Measurements from ENCODE around the gene GPS2. TPM values are rescaled to one million over a fixed set of nuclear protein-coding genes. Genes with fewer than 3 reads are reported as not detected.
A peak's percentile ranks its signal among the peaks of the same experiment; 100 is the strongest.

Gene GPS2
- total and polyA plus RNA-seq, 2 experiments from 2014 or later, result 34.5 to 103 TPM

- Histone ChIP-seq H3K79me2 (no peaks in the 10 kb centered on the region), H3K9me3 (ENCODE audit: low read depth) (no peaks in the 10 kb centered on the region), H3K36me3 (replicated peaks; ENCODE audit: insufficient read depth, low read depth) (no peaks in the 10 kb centered on the region), H4K20me1 (ENCODE audit: insufficient read depth, poor library complexity, severe bottlenecking) (no peaks in the 10 kb centered on the region), H2AFZ (no peak overlapping the region), H3K4me3 (no peak overlapping the region), H3K27ac (no peak overlapping the region), H3K4me2 (peak overlapping the region; percentile 89), H3K27me3 (no peaks in the 10 kb centered on the region), H3K9me2 (replicated peaks; ENCODE audit: insufficient read depth) (no peaks in the 10 kb centered on the region), H3K4me1 (ENCODE audit: insufficient read depth) (peaks cover 28% of the 10 kb centered on the region)
- TF ChIP-seq EZH2 (IDR thresholded peaks at IDR 0.05; ENCODE audit: borderline replicate concordance), result no peak
- 70% methylated on average over 40 of the region's 42 CpGs for WGBS (ENCODE audit: low lambda C conversion rate, missing lambda C conversion rate)
- DNase-seq (ENCODE audit: low spot score), result no peak
Observed at GRCh38 chr17:7295230-7296180, 19.7 kb downstream of the GPS2 start.

- 7% methylated on average over 10 of the region's 57 CpGs for WGBS (ENCODE audit: low lambda C conversion rate, missing lambda C conversion rate)
Observed at GRCh38 chr17:7294614-7295153, 20.5 kb downstream of the GPS2 start, which contains the start of gene YBX2. TSS of gene YBX2 (minus strand) at chr17:7294639. CDS start at chr17:7294500, 139 bp downstream.

GRCh38 chr17:7293816-7294613 lies 21.1 kb downstream of the GPS2 start:
- no peaks in the 10 kb centered on the region for H3K9me2 ChIP-seq (replicated peaks; ENCODE audit: insufficient read depth)
- H3K27me3 ChIP-seq, result no peaks in the 10 kb centered on the region
- H3K4me3 ChIP-seq, result no peak overlapping the region
- H3K36me3 ChIP-seq (replicated peaks; ENCODE audit: insufficient read depth, low read depth), result no peaks in the 10 kb centered on the region
- peak overlapping the region; percentile 89 for H3K4me2 ChIP-seq
- no peaks in the 10 kb centered on the region for H4K20me1 ChIP-seq (ENCODE audit: insufficient read depth, poor library complexity, severe bottlenecking)
- no peaks in the 10 kb centered on the region for H3K79me2 ChIP-seq
- H3K9me3 ChIP-seq (ENCODE audit: low read depth), result no peaks in the 10 kb centered on the region
- peak; percentile 27 for TF ChIP-seq EZH2phosphoT487 (IDR thresholded peaks at IDR 0.05; ENCODE audit: low read depth, severe bottlenecking, unreplicated experiment)
- TF ChIP-seq EZH2 (IDR thresholded peaks at IDR 0.05; ENCODE audit: borderline replicate concordance), result no peak
- TF ChIP-seq CTCF (IDR thresholded peaks at IDR 0.05; ENCODE audit: poor library complexity), result no peak
- no peak overlapping the region for H2AFZ ChIP-seq
- no peak overlapping the region for H3K27ac ChIP-seq
- H3K4me1 ChIP-seq (ENCODE audit: insufficient read depth), result peaks cover 28% of the 10 kb centered on the region
- WGBS (ENCODE audit: low lambda C conversion rate, missing lambda C conversion rate), result 15% methylated on average over 9 of the region's 75 CpGs
- DNase-seq (ENCODE audit: low spot score), result peak; percentile 54

More at GRCh38 chr17:7294614-7295153, 20.5 kb downstream of the GPS2 start, which contains the start of gene YBX2:
- Histone ChIP-seq H3K9me2 (replicated peaks; ENCODE audit: insufficient read depth) (no peaks in the 10 kb centered on the region), H3K4me2 (peak within 1 kb of the TSS; percentile 89), H3K79me2 (no peaks in the 10 kb centered on the region), H2AFZ (no peak within 1 kb of the TSS), H3K27ac (no peak within 1 kb of the TSS), H3K36me3 (replicated peaks; ENCODE audit: insufficient read depth, low read depth) (no peaks in the 10 kb centered on the region), H3K27me3 (no peaks in the 10 kb centered on the region), H3K4me3 (no peak within 1 kb of the TSS), H4K20me1 (ENCODE audit: insufficient read depth, poor library complexity, severe bottlenecking) (no peaks in the 10 kb centered on the region), H3K4me1 (ENCODE audit: insufficient read depth) (peaks cover 28% of the 10 kb centered on the region), H3K9me3 (ENCODE audit: low read depth) (no peaks in the 10 kb centered on the region)
- TF ChIP-seq CTCF (IDR thresholded peaks at IDR 0.05; ENCODE audit: poor library complexity) (no peak), EZH2phosphoT487 (IDR thresholded peaks at IDR 0.05; ENCODE audit: low read depth, severe bottlenecking, unreplicated experiment) (no peak), EZH2 (IDR thresholded peaks at IDR 0.05; ENCODE audit: borderline replicate concordance) (no peak)
- peak; percentile 95 for DNase-seq (ENCODE audit: low spot score)

All from hepatocyte (in vitro differentiated cells).